Measurements from ENCODE around the gene VARS1.

The VARS1 gene

DNA sequence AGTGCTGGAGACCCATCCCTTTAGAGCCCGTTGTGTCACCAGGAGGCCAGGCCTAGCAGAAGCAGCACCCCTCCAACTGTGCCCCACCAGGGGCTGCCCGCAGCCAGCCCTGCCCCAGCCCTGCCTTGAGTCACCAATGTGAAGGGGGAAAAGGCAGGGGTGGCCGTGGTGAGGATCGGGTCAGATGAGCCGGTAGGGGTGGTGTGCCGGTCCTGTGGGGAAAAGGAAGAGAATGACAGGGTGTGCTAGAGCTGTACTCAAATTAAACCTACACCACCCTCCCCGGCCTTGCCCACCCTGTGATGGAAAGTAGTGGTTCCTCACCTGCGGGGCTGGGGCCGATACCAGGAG, 30.0 kb downstream of the VARS1 start:
- TF ChIP-seq, protein P1, sequence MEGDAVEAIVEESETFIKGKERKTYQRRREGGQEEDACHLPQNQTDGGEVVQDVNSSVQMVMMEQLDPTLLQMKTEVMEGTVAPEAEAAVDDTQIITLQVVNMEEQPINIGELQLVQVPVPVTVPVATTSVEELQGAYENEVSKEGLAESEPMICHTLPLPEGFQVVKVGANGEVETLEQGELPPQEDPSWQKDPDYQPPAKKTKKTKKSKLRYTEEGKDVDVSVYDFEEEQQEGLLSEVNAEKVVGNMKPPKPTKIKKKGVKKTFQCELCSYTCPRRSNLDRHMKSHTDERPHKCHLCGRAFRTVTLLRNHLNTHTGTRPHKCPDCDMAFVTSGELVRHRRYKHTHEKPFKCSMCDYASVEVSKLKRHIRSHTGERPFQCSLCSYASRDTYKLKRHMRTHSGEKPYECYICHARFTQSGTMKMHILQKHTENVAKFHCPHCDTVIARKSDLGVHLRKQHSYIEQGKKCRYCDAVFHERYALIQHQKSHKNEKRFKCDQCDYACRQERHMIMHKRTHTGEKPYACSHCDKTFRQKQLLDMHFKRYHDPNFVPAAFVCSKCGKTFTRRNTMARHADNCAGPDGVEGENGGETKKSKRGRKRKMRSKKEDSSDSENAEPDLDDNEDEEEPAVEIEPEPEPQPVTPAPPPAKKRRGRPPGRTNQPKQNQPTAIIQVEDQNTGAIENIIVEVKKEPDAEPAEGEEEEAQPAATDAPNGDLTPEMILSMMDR (IDR thresholded peaks at IDR 0.05; ENCODE audit: control extremely low read depth, extremely low read depth, low read depth, missing control alignments), result no peak
- DNase-seq (ENCODE audit: extremely low spot score), result no peak
- POLR2A ChIA-PET, result no interaction called here
- CTCF ChIA-PET, result no interaction called here

DNA sequence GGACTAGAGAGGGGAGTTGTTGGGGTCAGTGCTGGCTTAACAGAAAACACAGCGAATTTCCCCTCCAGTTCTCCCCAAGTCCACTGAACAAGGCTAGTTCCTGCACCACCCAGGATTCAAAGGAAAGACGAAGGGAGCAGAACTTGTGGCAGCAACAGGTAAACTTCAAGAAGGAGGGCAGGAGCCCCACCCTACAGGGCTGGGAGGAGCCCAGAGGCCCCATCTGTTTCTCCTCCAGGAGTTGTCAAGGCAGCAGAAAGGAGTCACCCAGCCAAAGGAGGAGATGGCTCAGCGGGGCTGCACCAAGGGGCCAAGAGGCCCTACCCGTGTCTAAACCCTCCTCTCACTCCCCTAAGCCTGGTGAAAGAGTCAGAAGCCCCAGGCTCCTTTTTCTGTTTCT, 31.4 kb downstream of the VARS1 start:
- no peak for DNase-seq (ENCODE audit: extremely low spot score)
- ChIA-PET POLR2A (no interaction called here), CTCF (no interaction called here)
- TF ChIP-seq, protein P1 (IDR thresholded peaks at IDR 0.05; ENCODE audit: control extremely low read depth, extremely low read depth, low read depth, missing control alignments), result no peak

DNA sequence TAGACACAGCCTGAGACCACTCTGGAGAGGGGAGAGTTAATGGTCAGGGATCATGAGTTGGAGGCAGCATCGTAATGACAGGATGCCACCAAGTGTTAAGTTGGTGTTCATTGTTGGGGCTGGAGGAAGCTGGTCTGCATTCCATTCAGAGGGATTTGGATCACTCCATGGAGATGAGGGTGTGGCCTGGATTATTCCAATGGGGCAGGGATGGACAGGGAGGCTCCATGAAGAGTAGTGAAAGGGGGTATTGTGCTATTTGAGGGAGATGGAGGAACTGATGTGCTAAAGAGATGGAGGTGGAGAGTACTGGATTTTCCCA, 32.0 kb downstream of the VARS1 start:
- ChIA-PET POLR2A (no interaction called here), CTCF (no interaction called here)
- TF ChIP-seq, protein P1 (IDR thresholded peaks at IDR 0.05; ENCODE audit: control extremely low read depth, extremely low read depth, low read depth, missing control alignments), result no peak
- no peak for DNase-seq (ENCODE audit: extremely low spot score)

DNA sequence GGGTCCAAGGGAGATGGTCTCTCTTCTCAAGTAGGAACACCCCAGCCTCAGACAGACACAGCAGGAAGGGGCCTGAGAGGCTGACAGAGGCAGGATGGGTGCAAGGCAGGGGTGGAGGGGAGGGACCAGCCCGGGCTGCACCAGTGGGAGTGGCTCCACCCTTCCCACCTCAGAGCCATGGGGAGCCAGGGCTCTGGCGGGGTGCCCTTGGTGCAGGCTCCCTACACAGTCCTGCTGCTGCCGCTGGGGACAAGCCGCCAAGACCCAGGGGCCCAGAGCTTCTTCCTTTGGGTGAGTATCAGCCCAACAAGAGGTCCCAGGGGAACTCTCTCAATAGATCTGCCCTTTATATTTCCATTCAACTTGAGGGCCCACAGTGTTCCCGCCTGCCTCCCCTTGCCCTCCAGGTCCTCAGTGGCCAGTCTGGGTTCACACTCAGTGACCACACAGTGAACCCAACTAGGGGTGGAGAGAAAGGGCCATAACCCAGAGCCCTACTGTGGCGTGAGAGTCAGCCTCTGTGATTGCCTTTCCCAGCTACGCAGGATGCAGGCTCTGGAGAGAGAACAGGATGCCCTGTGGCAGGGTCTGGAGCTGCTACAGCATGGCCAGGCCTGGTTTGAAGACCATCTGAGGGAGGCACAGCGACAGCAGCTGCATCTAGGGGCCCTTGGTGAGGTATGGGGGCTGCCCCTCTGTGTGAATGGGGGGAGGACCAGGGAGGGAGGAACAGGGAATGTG, 32.5 kb downstream of the VARS1 start:
- CTCF ChIA-PET, result no interaction called here
- DNase-seq (ENCODE audit: extremely low spot score), result no peak

DNA sequence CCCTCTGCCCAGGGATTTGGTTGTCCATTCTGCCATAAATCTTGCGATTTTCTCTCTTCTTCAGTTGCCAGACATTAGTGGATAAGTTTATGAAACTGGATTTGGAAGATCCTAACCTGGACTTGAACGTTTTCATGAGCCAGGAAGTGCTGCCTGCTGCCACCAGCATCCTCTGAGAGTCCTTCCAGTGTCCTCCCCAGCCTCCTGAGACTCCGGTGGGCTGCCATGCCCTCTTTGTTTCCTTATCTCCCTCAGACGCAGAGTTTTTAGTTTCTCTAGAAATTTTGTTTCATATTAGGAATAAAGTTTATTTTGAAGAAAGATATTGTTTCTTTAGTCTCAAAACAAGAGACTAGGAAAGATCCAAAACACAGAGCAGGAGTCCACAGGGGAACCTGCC, 33.2 kb downstream of the VARS1 start, which contains the start of gene SAPCD1:
Gene SAPCD1 (plus strand): TSS at position 301 of the 400 bp plus-strand sequence. CDS start 399 bp downstream, outside the sequence.
- CTCF ChIA-PET, result no interaction called here
- POLR2A ChIA-PET, result no interaction called here
- TF ChIP-seq, protein P1 (IDR thresholded peaks at IDR 0.05; ENCODE audit: control extremely low read depth, extremely low read depth, low read depth, missing control alignments), result no peak
- DNase-seq (ENCODE audit: extremely low spot score), result no peak

More for the DNA sequence above, 32.5 kb downstream of the VARS1 start:
- POLR2A ChIA-PET, result no interaction called here
- TF ChIP-seq, protein P1 (IDR thresholded peaks at IDR 0.05; ENCODE audit: control extremely low read depth, extremely low read depth, low read depth, missing control alignments), result no peak

DNA sequence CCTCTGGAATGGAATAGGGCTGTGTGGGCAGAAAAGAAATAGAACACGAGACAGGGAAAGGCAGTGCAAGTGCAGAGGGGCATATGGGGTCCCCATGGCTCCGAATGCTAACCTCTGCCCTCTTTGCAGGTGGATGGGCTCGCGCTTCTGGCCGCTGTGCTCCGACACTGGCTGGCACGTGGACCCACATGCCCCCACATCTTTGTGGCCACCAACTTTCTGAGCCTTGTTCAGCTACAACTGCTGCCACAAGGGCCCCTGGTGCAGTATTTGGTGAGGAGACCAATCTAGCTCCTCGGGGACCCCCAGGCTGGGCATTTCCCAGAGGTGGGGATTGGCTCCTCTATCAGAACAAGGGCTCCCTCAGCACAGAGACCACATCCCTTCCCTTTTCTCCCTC, 34.2 kb downstream of the VARS1 start:
- POLR2A ChIA-PET, result no interaction called here
- CTCF ChIA-PET, result interaction anchor here (4.3 kb wide), 1 partner anchor 9 kb away, joined by 30 read pairs; no protein-coding TSS in a partner anchor
- TF ChIP-seq, protein P1 (IDR thresholded peaks at IDR 0.05; ENCODE audit: control extremely low read depth, extremely low read depth, low read depth, missing control alignments), result no peak
- no peak for DNase-seq (ENCODE audit: extremely low spot score)
